Thymus (tissue), 11 donors: ENCODE data around the gene CERS6. TPM values are rescaled to one million over a fixed set of nuclear protein-coding genes. Genes with fewer than 3 reads are reported as not detected.

Source experiments
- DNase-seq, 9 donors: peaks; one replicate each; pipeline ENCODE4 v3.0.0-alpha.2; 2013; ENCODE audit warnings: low spot score in 9 of 9, low read depth in 6 of 9, missing footprints in 1 of 9
- H3K27ac ChIP-seq, 2 donors: one replicate each; pipeline ENCODE4 v1.5.1; 2013; ENCODE audit warnings: control low read depth in 1 of 2, low read depth in 1 of 2, low read length in 1 of 2, mild to moderate bottlenecking in 1 of 2, moderate library complexity in 1 of 2
- H3K27me3 ChIP-seq, 2 donors: one replicate each; pipeline ENCODE4 v1.5.1; 2013; ENCODE audit warnings: low read length in 1 of 2; ENCODE audit not compliant: control insufficient read depth in 2 of 2, insufficient read depth in 1 of 2
- H3K36me3 ChIP-seq, 2 donors: one replicate each; pipeline ENCODE4 v1.5.1; 2013; ENCODE audit warnings: low read length in 1 of 2, mild to moderate bottlenecking in 1 of 2, moderate library complexity in 1 of 2; ENCODE audit not compliant: control insufficient read depth in 2 of 2, insufficient read depth in 2 of 2
- H3K4me1 ChIP-seq, 2 donors: one replicate each; pipeline ENCODE4 v1.5.1; 2013; ENCODE audit warnings: low read length in 2 of 2; ENCODE audit not compliant: control insufficient read depth in 2 of 2, insufficient read depth in 2 of 2
- H3K4me3 ChIP-seq, 2 donors: one replicate each; pipeline ENCODE4 v1.5.1; 2013; ENCODE audit warnings: low read length in 2 of 2, control low read depth in 1 of 2, mild to moderate bottlenecking in 1 of 2
- H3K9me3 ChIP-seq, 2 donors: one replicate each; pipeline ENCODE4 v1.5.1; 2013; ENCODE audit warnings: low read length in 1 of 2, mild to moderate bottlenecking in 1 of 2; ENCODE audit not compliant: control insufficient read depth in 2 of 2, insufficient read depth in 1 of 2
- WGBS: extraction: QIAGEN DNeasy Blood & Tissue Kit; methylation state at CpG from one replicate; pipeline ENCODE4 v1.1.7; 2013; 5-methylcytosine and 5-hydroxymethylcytosine counted together
- polyA plus RNA-seq: library from polyadenylated mRNA; stranded (reverse); fragments of 200-250 nt; gene quantifications from one replicate; pipeline ENCODE4 v1.2.3, GENCODE V29; 2013
- total RNA-seq: library from RNA; stranded (reverse); fragments of 120-200 nt; gene quantifications from one replicate; pipeline ENCODE4 v1.2.4, GENCODE V29; 2013
- donor health status: healthy.

CERS6 gene
- total and polyA plus RNA-seq, 2 donors, result 12.1 to 26.9 TPM

DNA sequence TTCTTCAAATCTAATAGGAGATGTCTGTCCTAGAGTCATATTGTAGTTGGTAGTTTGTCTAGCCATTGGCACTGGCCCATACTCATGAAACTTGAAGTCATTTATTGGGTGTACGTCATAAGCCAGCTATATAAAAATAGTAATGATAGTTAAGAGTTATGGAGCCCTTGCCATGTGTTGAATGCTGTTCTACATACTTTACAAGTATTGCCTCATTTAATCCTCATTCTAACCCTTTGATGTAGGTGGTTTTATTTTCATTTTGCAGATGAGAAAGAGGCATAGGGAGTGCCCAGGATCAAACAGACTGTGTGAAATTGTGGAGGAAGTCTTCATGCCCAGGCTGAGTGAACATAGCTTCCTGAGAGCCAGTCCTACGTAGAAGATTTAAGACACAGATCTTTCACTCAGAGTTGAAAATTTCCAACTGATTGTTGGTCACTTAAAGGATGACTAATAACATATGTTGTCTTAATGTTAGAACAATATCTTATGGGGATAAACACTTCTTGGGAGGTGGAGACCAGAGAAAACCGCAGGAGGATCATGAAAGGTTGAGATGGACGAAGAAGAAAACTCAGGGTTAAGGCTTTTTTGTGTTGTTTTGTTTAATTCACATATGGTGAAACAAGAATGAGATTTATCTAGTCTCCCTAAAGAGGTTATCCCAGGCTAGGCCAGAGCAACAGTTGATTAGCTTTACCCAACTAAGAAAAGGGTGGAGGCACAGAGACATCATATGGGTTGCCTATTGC, 156.0 kb downstream of the CERS6 start:
- Histone ChIP-seq H3K27me3 (no peaks in the 10 kb centered on the region), H3K9me3 (peaks cover 0 to 7% of the 10 kb centered on the region in 2 donors), H3K4me1 (peaks cover 11 to 19% of the 10 kb centered on the region in 2 donors), H3K4me3 (no peak overlapping the region), H3K36me3 (peaks cover 0 to 3% of the 10 kb centered on the region in 2 donors), H3K27ac (no peak overlapping the region)
- peak in 2 of 9 donors; percentile 23 to 48 for DNase-seq
- 75% methylated on average over 4 of the region's 4 CpGs for WGBS

DNA sequence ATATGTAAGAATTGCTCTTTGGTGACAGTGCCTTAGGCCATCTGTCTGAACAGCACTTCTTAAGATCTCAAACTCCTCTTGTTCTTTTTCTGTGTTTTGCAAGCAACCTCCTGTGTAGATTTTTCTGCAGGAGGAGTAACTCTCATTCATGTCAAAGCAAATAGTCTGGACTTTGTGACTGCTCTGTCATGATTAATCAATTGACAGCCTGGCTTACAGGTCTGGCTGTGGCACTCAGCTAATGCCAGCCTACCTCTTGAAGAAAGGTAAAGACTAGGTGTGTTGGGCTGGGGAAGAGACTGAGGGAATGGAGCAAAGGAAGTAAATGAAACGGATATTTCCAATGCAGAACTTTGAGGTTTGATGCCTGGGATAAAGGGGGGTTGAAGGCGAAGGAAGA, 156.6 kb downstream of the CERS6 start:
- 97% methylated on average over 2 of the region's 2 CpGs for WGBS
- Histone ChIP-seq H3K4me1 (peaks cover 11 to 19% of the 10 kb centered on the region in 2 donors), H3K4me3 (no peak overlapping the region), H3K36me3 (peaks cover 0 to 3% of the 10 kb centered on the region in 2 donors), H3K27ac (no peak overlapping the region), H3K27me3 (no peaks in the 10 kb centered on the region), H3K9me3 (peaks cover 0 to 7% of the 10 kb centered on the region in 2 donors)
- DNase-seq, result no peak

DNA sequence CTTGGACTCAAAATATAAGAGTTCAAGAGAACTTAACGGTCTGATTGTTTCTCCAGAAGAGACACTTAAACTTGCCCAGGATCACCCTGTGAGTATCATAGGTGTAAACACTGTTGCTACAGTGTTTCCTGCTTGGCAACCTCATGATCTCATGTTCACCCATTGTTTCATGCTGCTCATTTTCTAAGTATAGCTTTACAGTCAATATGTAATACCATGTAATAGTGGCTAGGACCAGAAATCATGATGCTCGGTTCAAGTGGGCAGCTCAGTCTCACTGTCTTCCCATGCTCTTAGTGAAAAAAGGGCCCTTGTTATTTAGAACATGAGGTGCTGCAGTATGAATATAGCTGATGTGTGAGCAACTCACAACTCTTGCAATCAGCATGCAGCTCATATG, 157.5 kb downstream of the CERS6 start:
- Histone ChIP-seq H3K27ac (no peak overlapping the region), H3K9me3 (peaks cover 0 to 7% of the 10 kb centered on the region in 2 donors), H3K4me3 (no peak overlapping the region), H3K27me3 (no peaks in the 10 kb centered on the region), H3K4me1 (peaks cover 11 to 19% of the 10 kb centered on the region in 2 donors), H3K36me3 (peaks cover 0 to 3% of the 10 kb centered on the region in 2 donors)
- no peak for DNase-seq
- WGBS, result 96% methylated on average over 2 of the region's 2 CpGs

DNA sequence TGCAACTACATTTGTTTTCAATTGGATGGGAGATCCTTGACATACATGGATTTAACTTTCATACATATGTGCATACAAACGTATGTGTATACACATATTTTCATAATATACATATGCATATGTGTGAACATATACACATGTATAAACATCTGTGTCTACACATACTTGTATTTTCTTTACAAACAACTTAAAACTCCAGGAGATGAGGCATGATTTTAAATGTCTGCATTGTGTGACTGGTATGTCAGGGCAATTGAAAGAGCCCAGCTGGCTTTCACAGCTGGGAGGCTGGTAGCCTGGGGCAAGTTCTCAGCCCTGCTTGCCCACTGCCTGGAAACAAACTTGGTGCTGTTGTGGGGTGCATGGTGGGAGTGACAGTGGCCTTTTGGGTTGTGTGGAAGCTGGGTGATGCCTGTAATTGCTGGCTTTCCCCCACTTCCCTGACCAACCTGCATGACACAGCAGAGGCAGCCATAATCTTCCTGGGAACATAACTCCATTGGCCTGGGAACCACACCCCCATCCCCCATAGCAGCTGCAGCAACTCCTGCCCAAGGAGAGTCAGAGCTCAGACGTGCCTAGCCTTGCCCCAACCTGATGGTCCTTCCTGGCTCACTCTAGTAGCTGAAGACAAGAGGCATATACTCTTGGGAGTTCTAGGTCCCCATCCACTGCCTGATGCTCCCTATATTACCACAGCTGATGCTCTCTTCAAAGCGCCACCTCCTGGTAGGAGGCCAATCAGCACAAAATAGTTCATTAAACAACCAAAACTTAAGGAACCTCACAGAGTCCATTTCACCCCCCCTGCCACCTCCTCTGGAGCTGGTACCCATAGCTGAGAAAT, 158.3 kb downstream of the CERS6 start:
- Histone ChIP-seq H3K4me1 (peaks cover 11 to 19% of the 10 kb centered on the region in 2 donors), H3K4me3 (no peak overlapping the region), H3K9me3 (peaks cover 0 to 7% of the 10 kb centered on the region in 2 donors), H3K27ac (no peak overlapping the region), H3K36me3 (peaks cover 0 to 3% of the 10 kb centered on the region in 2 donors), H3K27me3 (no peaks in the 10 kb centered on the region)
- WGBS, result 64% methylated on average over 3 of the region's 3 CpGs
- DNase-seq, result no peak

DNA sequence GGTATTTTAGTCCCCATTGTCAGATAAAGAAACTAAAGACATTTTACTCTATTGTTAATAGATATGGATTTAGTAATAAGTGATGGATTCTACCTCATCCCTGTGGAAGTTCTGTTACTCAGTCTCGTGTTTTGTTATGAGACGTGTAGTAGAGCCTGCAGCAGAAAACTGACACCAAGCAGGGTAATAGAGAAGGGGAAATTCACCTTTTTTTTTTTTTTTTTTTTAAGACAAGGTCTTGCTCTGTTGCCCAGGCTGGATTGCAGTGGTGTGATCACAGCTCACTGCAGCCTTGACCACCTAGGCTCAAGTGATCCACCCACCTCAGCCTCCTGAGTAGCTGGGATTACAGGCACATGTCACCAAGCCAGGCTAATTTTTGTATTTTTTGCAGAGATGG, 164.5 kb downstream of the CERS6 start:
- Histone ChIP-seq H3K4me3 (no peak overlapping the region), H3K36me3 (no peaks in the 10 kb centered on the region), H3K27ac (no peak overlapping the region), H3K27me3 (no peaks in the 10 kb centered on the region), H3K4me1 (peaks cover under 1 to 1% of the 10 kb centered on the region in 2 donors), H3K9me3 (no peaks in the 10 kb centered on the region)
- WGBS, result 95% methylated on average over 2 of the region's 2 CpGs
- DNase-seq, result no peak

DNA sequence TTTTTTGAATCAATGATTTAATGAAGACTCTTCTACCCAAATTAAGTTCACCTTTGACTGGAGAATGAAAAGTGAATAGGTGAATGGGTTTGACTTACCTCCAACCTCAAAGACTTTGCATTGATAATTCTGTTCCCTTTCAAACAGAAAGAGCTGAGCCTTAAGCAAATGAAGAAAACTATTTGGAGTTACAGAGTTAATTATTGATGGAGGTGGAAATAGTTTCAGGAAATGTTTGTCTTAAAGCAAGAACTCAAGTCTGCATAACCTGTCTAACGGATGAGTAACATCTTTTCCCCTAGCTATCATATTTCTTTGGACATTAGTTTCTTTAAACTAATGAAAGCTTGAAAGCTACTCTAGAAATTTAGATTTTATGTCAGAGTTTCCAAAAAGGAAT, 166.5 kb downstream of the CERS6 start:
- H3K27ac ChIP-seq, result no peak overlapping the region
- H3K4me1 ChIP-seq, result peaks cover 8 to 11% of the 10 kb centered on the region in 2 donors
- no peaks in the 10 kb centered on the region for H3K27me3 ChIP-seq
- H3K36me3 ChIP-seq, result no peaks in the 10 kb centered on the region
- H3K9me3 ChIP-seq, result no peaks in the 10 kb centered on the region
- WGBS, result 92% methylated on average over 1 of the region's 1 CpG
- H3K4me3 ChIP-seq, result no peak overlapping the region
- no peak for DNase-seq

DNA sequence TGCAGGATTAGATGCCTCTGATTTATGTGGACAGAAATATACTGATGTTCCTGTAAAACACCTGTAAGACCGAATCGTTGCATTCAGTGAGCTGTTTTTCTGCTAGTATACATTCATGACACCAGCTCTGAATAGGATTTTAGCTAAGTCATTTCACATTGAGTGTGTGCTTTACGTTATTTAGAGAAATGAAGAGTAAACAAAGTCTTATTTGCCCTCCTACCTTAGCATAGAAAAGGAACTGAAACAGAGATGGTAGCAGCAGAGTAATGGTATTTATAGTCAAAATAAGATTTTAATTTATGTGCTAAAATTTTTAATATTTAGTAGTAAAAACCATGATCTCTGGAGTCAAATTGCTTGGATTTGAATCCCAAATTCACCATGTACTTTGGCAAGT, 168.0 kb downstream of the CERS6 start:
- Histone ChIP-seq H3K27ac (no peak overlapping the region), H3K9me3 (no peaks in the 10 kb centered on the region), H3K4me3 (no peak overlapping the region), H3K36me3 (no peaks in the 10 kb centered on the region), H3K27me3 (no peaks in the 10 kb centered on the region), H3K4me1 (peaks cover 8 to 11% of the 10 kb centered on the region in 2 donors)
- no peak for DNase-seq
- WGBS, result 97% methylated on average over 3 of the region's 3 CpGs

DNA sequence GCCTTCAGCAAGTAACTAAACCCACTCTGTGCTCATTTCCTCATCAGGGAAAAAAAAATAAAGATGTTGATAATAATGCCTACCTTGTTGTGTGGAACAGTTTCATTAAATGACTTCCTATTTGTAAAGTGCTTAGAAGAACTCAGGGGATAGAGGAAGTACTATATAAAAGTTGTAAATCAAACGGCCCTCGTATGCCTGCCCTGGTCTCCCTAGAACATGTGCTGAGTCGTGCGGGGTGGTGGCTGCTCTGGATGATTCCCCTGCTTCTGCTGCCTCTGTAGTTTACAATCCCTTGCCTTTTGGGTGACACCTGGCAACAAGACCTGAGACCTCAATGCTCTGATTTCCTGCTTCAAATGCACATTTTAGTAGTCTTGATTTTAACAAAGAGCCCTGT, 170.0 kb downstream of the CERS6 start:
- Histone ChIP-seq H3K27ac (peak overlapping the region in 1 of 2 donors; percentile 71), H3K4me3 (no peak overlapping the region), H3K4me1 (peaks cover 8 to 11% of the 10 kb centered on the region in 2 donors), H3K36me3 (no peaks in the 10 kb centered on the region), H3K9me3 (no peaks in the 10 kb centered on the region), H3K27me3 (no peaks in the 10 kb centered on the region)
- peak in 2 of 9 donors; percentile 40 to 59 for DNase-seq
- WGBS, result 7% methylated on average over 4 of the region's 4 CpGs

DNA sequence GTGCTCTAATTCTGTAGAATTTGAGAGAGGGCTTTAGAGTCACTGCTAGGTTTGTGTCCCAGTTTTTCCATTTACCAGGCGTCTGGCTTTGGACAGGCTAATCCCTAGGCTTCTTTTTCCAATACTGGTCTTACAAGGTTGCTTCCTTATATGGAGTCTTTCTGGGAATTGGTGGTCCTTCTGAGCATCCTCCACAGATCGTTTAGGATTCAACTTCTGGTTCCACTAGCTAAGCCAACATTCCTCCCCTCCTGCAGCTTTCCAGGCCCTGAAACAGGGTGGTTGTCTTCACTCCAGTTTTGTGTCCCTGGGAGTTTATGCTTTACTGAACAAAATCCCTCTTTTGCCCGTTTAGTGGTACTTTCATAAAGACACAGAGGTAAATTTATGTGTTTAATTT, 170.6 kb downstream of the CERS6 start:
- DNase-seq, result no peak
- H3K4me3 ChIP-seq, result no peak overlapping the region
- H3K4me1 ChIP-seq, result peaks cover 8 to 11% of the 10 kb centered on the region in 2 donors
- no peaks in the 10 kb centered on the region for H3K27me3 ChIP-seq
- WGBS, result 93% methylated on average over 3 of the region's 3 CpGs
- no peaks in the 10 kb centered on the region for H3K36me3 ChIP-seq
- no peak overlapping the region for H3K27ac ChIP-seq
- H3K9me3 ChIP-seq, result no peaks in the 10 kb centered on the region
